Breast epithelium (tissue), 3 donors: ENCODE results near the gene EIF2B4.
"Not testable (repeated sequence)": the region's sequence is repeated elsewhere in the genome, so short reads cannot be mapped to it uniquely, and the experiment has no call there.

Source experiments
- CTCF ChIP-seq, 3 donors: fragments of 450-650 bp; IDR thresholded peaks; one replicate each; pipeline ENCODE4 v1.5.1; 2016 to 2017; ENCODE audit warnings: antibody characterized with exemption in 3 of 3, mild to moderate bottlenecking in 3 of 3, moderate library complexity in 3 of 3
- POLR2A ChIP-seq: fragments of 450-650 bp; IDR thresholded peaks from one replicate; pipeline ENCODE4 v1.6.1; 2016; ENCODE audit warnings: antibody characterized with exemption, mild to moderate bottlenecking, moderate library complexity
- POLR2AphosphoS5 ChIP-seq, 3 donors: sonication (generic); formaldehyde crosslinking; IDR thresholded peaks; one replicate each; pipeline ENCODE4 v1.6.1; 2017; ENCODE audit warnings: antibody characterized with exemption in 3 of 3

DNA sequence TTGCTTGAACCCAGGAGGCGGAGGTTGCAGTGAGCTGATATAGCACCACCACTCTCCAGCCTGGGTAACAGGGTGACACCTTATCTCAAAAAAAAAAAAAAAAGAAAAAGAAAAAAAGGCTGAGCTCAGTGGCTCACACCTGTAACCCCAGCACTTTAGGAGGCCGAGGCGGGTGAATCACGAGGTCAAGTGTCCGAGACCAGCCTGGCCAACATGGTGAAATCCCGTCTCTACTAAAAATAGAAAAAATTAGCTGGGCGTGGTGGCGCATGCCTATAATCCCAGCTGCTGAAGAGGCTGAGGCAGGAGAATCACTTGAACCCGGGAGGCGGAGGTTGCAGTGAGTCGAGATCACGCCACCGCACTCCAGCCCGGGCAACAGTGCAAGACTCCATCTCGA is 50.3 kb downstream of the EIF2B4 start:
- not testable (repeated sequence) for TF ChIP-seq CTCF (IDR thresholded peaks at IDR 0.05); POLR2A; POLR2AphosphoS5 (IDR thresholded peaks at IDR 0.05)
